ENCODE data around the gene GRAP2.

Gene GRAP2

GRCh38 chr22:39960791-39961746 is 60.2 kb downstream of the GRAP2 start:
- peak; percentile 77 for DNase-seq (ENCODE audit: low read depth)
- H3K4me3 ChIP-seq (ENCODE audit: control insufficient read depth, low read depth, low read length), result no peak overlapping the region
- no peak for TF ChIP-seq CTCF (IDR thresholded peaks at IDR 0.05; ENCODE audit: control insufficient read depth, insufficient read depth, low read depth, low read length, missing control alignments)

GRCh38 chr22:39962071-39962470 is 61.2 kb downstream of the GRAP2 start:
- no peak for TF ChIP-seq CTCF (IDR thresholded peaks at IDR 0.05; ENCODE audit: control insufficient read depth, insufficient read depth, low read depth, low read length, missing control alignments)
- no peak overlapping the region for H3K4me3 ChIP-seq (ENCODE audit: control insufficient read depth, low read depth, low read length)

GRCh38 chr22:39965748-39966147 is 64.9 kb downstream of the GRAP2 start:
- no peak overlapping the region for H3K4me3 ChIP-seq (ENCODE audit: control insufficient read depth, low read depth, low read length)
- no peak for DNase-seq (ENCODE audit: low read depth)
- no peak for TF ChIP-seq CTCF (IDR thresholded peaks at IDR 0.05; ENCODE audit: control insufficient read depth, insufficient read depth, low read depth, low read length, missing control alignments)

More at GRCh38 chr22:39962071-39962470, 61.2 kb downstream of the GRAP2 start:
- DNase-seq (ENCODE audit: low read depth), result no peak

- no peak for DNase-seq (ENCODE audit: low read depth)
- TF ChIP-seq CTCF (IDR thresholded peaks at IDR 0.05; ENCODE audit: control insufficient read depth, insufficient read depth, low read depth, low read length, missing control alignments), result no peak
- H3K4me3 ChIP-seq (ENCODE audit: control insufficient read depth, low read depth, low read length), result no peak overlapping the region
Observed at GRCh38 chr22:39966470-39966869, 65.6 kb downstream of the GRAP2 start.

GRCh38 chr22:39967103-39967829 is 66.4 kb downstream of the GRAP2 start:
- no peak for DNase-seq (ENCODE audit: low read depth)
- no peak for TF ChIP-seq CTCF (IDR thresholded peaks at IDR 0.05; ENCODE audit: control insufficient read depth, insufficient read depth, low read depth, low read length, missing control alignments)
- H3K4me3 ChIP-seq (ENCODE audit: control insufficient read depth, low read depth, low read length), result no peak overlapping the region

GRCh38 chr22:39967996-39968972 is 67.4 kb downstream of the GRAP2 start:
- TF ChIP-seq CTCF (IDR thresholded peaks at IDR 0.05; ENCODE audit: control insufficient read depth, insufficient read depth, low read depth, low read length, missing control alignments), result no peak
- no peak for DNase-seq (ENCODE audit: low read depth)
- no peak overlapping the region for H3K4me3 ChIP-seq (ENCODE audit: control insufficient read depth, low read depth, low read length)

Measured in AG09309 (cell line).